HG03064 (cell line): Measurements from ENCODE around the gene MAP3K7CL.
"Not testable (repeated sequence)": the region's sequence is repeated elsewhere in the genome, so short reads cannot be mapped to it uniquely, and the experiment has no call there.

Experiments used
- ATAC-seq: cut with Tn5 transposase; IDR thresholded peaks from one replicate; pipeline ENCODE4 v1.9.1; 2021; ENCODE audit warnings: low read depth; ENCODE audit not compliant: unreplicated experiment

Gene MAP3K7CL

GRCh38 chr21:29133241-29133640 is 2.8 kb downstream of the MAP3K7CL start:
- no peak for ATAC-seq

DNA sequence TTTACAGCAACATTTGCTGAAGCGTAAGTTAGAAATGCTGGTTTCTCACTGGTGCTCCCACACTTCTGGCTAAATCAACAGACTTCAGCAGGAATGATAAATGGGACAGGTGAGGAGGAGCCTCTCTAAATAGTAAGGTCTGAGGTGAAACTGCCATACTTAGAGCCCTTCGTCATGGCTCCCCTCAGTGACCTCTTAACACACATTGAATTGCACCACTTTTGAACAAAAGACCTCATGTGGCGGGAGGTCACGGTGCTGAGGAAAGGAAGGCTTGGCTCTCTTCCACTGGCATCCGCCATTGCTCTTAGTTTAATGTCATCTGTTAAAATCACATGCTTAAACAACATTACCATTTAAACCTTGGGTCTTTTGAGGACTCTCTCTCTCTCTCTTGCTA is 3.4 kb downstream of the MAP3K7CL start:
- no peak for ATAC-seq

- ATAC-seq = no peak
These were observed 5.0 kb downstream of the MAP3K7CL start for GRCh38 chr21:29135481-29135880.

- ATAC-seq = no peak
These were observed 5.6 kb downstream of the MAP3K7CL start for GRCh38 chr21:29136033-29136432.

- no peak for ATAC-seq
These were observed 14.4 kb downstream of the MAP3K7CL start for GRCh38 chr21:29144736-29145353.

DNA sequence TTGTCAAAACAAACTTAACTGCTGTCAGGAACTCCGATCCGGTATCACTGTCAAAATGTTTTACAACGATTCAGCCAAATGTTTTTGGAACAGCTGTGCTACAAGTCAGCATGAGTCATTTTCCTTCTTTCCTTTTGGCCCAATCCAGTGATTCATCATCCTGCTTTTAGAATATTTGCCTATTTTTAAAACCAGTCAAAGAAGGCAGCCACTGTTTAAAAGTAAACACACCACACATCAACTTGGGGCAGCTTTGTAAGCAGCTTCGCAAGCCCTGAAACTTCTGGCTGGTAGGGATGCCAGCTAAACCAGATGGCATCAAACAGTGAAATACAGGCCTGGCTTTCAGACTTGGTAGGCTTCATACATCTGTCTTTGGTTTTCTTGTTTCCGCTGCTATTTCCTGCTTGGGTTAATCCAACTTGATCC is 14.9 kb downstream of the MAP3K7CL start:
- ATAC-seq = no peak

DNA sequence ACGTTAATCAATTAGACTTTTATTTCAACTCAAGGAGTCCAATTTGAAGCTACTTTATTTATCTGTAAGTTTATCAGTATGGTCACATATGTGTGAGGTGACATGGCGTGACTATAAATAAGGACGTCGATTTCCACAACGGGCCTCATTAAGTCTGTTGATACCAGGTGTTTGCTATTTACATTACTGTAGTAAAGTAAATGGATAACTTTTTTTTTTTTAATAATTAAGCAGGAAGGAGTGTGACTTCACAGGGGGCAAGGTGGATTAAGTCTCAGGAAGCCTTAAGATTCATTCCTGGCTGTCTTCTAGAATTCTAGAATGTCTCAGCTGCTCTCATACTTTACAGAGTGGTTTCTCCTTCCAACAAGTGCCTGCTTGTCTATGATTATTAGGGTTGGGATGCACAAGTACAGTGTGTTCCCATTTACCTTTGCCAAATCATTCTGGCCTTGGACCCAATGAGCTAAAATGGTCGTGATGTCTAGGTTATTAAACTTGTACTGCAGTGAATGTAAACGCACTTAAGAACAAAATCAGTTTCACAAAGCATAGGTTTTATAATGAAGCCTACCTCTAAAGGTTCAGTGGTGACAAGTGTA is 15.5 kb downstream of the MAP3K7CL start:
- ATAC-seq = no peak

GRCh38 chr21:29146726-29147125 is 16.3 kb downstream of the MAP3K7CL start:
- no peak for ATAC-seq

DNA sequence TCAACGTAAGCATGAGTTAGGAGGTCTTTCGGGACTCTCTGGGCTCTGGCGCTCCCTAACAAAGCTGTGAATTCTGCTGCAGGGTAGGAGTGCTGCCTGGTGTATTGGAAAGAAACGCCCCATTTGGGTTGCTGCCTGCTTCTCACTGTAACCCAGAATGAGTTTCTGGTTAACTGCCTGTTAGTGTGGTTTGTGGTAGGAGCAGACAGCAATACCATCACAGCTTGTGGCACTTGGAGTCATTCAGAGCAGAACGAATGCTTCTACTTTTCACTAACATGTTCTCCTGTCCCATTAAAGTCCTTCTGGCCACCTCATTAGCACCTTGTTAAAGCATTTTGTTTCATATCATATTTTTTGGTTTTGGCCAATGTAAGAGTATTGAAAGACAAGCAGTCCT is 18.1 kb downstream of the MAP3K7CL start:
- no peak for ATAC-seq

DNA sequence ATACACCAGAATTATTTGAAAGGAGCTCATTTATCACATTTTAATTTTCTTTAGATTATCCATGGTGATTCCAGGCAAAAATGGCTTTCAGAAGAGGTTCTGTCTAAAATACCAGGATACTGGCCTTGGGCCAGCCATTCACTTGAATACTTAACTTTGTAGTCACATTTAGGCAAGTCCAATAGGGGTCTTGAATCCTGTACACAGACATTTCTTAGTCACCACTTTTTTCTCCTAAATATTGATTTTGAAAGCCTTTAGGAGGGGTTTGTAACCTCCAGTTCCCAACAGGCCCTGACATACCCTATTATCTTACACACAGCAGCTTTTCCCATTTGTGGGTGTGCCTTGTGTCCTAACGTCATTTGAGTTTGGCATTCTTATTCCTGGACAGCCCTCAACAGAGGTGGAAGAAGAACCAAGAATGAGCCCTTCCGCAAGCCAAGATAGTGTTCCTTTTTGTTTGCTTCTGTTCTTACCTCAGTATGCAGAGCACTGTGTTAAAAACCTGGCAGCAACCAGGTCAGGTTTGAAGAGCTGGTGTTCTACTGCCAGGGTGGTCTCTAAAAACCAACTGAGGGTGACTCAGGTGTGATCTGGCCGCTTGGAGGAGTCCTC is 19.5 kb downstream of the MAP3K7CL start:
- no peak for ATAC-seq

DNA sequence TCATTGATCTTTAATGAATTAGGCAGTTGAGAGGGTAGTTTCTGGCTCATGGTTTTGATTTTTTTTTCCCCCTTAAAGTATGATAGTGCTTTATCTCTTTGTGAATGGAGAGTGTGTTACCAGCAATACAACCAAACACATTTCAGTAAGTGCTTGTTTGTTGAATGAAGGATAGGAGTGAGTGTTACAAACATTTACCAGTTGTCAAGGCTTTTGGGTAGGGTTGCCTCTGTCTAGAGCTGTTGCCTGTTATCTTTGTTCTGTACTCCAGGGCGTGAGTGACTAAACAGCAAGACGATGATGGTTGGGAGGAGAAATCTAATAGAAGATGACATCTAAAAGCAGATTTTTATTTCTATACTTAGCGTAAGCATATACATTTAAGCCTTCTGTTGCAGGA is 21.5 kb downstream of the MAP3K7CL start:
- ATAC-seq = no peak

- ATAC-seq = no peak
These were observed 22.5 kb downstream of the MAP3K7CL start for GRCh38 chr21:29152916-29153315.

GRCh38 chr21:29154270-29154669 is 23.8 kb downstream of the MAP3K7CL start:
- ATAC-seq = no peak

DNA sequence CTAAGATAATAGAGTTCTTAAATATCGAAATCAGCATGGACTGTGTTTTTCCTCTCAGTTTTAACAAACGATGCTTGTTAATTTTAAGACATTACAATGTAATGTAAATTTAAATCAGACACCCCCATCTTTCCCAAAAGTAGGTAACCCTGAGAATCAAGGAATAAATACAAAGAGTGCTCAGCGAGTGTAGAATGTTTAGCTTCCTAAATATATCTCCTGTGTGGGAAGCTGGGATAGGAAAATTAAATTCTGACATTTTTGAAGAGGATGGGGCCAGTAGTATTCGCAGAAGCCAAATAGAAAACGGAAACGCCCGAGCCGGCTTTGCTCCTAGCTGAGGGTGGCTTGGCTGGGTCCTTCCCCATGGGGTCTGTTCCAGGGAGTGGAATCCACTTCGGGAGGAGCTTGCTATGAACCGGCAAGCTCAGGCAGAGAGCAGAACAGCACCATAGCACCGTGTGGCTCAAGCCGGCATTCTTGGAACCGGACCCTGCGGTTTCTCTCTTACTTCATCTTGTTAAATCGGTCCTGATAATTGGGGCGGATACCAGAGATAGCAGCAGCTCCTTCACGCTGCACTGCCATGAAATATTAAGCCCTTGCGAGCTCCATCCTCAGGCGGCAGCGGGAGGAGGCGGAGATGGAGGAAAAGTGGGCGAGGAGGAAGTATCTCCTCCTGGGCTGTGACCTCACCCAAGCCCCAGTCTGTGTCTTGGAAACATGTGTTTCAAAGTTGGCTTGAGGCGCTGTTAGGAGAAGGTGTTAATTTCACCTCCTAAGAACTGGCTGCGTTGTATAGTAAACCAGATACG is 24.9 kb downstream of the MAP3K7CL start:
- no peak for ATAC-seq

DNA sequence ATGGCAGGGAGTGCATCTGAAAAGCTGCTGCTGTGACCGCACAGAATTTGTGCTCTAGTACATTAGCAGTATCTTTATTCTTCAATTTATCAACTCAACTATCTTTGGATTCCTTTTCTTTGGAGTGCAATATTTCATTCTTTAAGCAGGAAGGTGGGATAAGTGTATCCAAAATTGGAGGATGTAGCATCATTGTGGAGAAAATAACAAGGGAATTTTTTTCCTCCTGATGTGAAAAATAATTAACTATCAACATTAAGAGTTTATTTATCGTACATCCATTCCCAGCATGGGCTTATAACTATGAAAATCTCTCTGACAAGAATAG is 25.5 kb downstream of the MAP3K7CL start:
- no peak for ATAC-seq

- ATAC-seq = no peak
These were observed 26.6 kb downstream of the MAP3K7CL start for GRCh38 chr21:29157080-29157479.

- no peak for ATAC-seq
These were observed 29.4 kb downstream of the MAP3K7CL start for GRCh38 chr21:29159842-29160241.

DNA sequence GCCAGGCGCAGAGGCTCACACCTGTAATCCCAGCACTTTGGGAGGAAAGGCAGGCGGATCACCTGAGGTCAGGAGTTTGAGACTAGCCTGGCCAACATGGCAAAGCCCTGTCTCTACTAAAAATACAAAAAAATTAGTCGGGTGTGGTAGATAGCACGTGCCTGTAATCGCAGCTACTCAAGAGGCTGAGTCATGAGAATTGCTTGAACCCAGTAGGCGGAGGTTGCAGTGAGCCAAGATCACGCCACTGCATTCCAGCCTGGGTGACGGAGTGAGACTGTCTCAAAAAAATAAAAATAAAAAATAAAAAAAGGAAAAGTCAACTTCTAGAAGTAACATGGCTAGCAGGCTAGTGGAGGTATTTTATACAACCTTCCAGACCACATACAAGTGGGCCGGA is 32.4 kb downstream of the MAP3K7CL start:
- ATAC-seq = not testable (repeated sequence)

- ATAC-seq = no peak
These were observed 33.1 kb downstream of the MAP3K7CL start for GRCh38 chr21:29163341-29164115.

- ATAC-seq = no peak
These were observed 34.0 kb downstream of the MAP3K7CL start for GRCh38 chr21:29164323-29164942.
